ENCODE measurements around the gene SLC4A2.

The SLC4A2 gene

GRCh38 chr7:151115121-151115835, 55.9 kb downstream of the SLC4A2 start:
- DNase-seq (ENCODE audit: low read depth): no peak

DNA sequence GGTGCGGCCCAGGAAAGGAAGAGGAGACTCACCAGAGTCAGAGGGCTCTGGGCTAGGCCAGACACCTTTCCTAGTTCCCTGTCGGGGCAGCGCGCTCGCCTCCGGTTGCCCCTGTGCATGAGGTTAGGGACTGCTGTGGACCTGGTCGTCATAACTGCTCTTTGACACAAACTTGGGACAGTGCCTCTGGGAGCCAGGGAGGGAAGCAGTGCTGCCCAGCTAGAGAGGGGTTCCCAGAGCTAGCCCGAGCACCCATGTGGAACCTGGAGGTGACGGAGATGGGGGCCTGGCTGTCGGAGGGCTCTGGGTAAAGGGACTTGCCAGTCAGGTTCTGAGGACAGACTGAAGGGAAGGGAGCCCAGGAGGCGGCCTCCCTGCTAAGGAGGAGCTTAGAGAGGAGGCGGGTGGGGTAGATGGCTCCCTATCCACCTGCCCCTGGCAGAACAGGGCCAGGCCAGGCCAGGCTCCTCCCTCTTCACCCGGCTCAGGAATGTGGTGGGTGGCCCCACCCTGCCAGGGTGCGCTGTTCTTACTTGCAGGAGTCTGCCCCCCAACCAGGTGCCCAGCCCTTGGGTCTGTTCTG, 56.5 kb downstream of the SLC4A2 start:
- DNase-seq (ENCODE audit: low read depth): no peak

DNA sequence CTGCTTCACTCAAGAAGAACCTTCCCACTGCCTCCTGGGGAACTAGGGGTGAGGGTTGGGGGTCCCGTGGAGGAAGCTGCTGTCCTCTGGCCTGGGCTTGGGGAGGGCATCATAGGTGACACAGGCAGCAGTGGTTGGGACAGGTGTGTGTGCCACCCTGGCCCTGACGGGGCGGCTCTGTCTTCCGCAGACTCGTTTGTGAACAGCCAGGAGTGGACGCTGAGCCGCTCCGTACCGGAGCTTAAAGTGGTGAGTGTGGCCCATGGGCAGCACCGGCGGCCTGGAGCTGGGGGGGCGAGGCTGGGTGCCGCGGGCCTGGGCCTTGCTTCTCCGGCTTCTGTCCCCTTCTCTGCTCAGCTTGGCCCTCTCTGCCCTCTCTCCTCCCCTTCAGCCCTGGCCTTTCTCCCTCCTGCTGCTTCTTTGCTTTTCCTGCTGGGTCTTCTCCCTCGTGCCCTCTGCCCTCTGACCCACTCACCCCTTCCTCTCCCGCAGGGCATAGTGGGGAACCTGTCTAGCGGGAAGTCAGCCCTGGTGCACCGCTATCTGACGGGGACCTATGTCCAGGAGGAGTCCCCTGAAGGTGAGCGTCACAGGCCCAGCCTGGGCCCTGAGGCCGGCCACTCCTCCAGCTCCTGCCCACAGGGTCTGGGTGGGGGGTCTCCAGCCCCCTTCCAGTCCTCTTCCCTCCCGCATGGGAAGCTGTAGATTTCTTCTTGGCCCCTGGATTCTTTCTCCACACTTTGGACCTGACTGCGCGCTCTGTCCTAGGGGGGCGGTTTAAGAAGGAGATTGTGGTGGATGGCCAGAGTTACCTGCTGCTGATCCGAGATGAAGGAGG, 57.4 kb downstream of the SLC4A2 start:
- DNase-seq (ENCODE audit: low read depth): no peak

GRCh38 chr7:151117565-151117964, 58.2 kb downstream of the SLC4A2 start:
- DNase-seq (ENCODE audit: low read depth): no peak

- no peak for DNase-seq (ENCODE audit: low read depth)
Observed at GRCh38 chr7:151118108-151119054, 59.0 kb downstream of the SLC4A2 start.

- no peak for DNase-seq (ENCODE audit: low read depth)
Observed at GRCh38 chr7:151119055-151119415, 59.6 kb downstream of the SLC4A2 start.

GRCh38 chr7:151119902-151120301, 60.5 kb downstream of the SLC4A2 start:
- no peak for DNase-seq (ENCODE audit: low read depth)

DNA sequence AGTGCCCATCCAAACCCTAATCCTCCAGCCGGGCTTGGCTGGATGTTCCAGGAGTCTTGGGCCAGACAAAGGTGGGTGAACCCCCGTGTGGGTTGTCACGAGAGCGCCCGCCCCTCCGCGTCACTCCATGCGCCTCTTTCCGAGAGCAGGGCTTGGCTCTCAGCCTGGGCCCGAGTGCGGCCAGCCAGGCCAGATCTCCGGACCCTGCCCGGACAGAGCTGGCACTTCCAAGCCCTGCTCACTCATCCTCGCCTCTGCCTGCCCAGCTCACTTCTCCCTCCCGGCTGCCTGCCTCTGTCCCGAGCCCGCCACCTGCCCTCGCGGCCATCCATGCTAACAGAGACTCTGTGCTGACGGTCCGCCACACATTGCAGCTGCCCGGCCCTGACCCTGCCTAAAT, 61.5 kb downstream of the SLC4A2 start:
- no peak for DNase-seq (ENCODE audit: low read depth)

DNA sequence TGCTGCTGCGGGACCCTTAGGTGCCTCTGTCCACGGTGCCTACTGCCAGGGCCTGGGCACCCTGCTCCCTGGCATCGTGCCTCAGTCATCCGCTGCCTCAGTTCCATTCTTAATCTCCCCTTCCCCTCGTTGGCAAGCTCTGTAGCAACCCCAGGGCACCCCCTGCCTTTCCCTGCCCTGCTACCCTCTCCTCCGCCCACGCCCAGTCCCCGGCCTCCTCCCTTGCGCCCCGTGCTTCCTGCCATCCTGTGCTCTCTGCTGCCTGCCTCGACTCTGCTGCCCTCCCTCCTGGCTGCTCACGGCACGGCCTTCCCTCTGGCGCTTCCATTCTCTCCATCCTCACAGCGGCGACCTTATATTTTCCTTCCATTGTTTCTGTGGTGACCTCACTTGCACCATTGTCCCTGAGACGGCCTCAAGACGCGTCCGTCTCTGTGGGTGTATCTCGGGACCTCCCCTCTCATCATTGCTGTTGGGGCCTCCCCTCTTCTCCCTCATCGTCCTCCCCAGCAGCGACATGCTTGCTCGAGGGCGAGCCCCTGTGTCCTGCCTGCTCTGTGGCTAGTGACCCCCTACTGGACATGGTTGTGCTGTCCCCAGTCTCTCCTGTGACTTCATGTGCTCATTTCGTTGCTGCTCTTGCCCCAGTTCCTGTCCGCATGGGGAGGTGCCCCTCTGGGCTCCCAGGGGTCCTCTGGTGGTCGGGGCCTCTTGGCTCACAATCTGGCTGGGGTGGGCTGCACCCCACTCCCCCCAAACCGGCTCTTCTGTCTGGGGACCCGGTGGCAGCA, 62.2 kb downstream of the SLC4A2 start:
- DNase-seq (ENCODE audit: low read depth): no peak

DNA sequence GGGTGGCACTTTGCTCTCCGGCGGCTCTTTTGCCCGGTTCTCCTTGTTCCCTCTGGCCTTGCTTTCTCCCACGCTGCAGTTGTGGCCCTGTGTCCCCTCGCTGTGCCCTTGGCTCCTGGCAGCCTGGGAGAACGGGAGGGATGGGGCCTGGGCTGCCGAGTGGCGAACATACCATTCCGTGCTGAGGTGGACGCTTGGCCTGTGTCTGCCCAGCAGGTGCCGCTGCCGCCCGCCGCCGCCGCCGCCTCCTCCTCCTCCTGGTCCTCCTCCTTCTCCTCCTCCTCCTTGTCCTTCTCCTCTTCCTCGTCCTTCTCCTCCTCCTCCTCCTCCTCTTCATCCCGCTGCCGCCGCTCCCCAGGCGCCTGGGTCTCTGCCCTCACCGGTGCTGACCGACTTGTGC, 62.9 kb downstream of the SLC4A2 start:
- DNase-seq (ENCODE audit: low read depth): no peak

DNA sequence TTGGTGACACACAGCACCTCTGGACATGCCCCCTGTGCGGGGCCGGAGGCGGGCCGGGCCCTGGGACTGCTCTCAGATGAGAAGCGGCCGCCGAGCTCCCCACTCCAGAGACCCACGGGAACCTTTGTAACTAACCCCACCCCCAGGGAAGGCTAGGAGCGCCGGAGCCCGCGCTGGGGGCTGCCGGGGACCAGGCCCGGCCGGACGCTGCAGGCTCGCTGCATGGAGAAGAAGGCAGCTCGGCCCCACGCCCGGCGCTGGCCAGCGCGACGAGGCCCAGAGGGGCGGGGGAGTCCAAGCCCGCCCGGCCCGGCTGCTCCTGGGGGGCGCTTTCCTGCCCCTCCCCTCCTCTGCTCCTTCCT, 63.4 kb downstream of the SLC4A2 start:
- DNase-seq (ENCODE audit: low read depth): no peak

- no peak for DNase-seq (ENCODE audit: low read depth)
Observed at GRCh38 chr7:151123158-151123821, 63.9 kb downstream of the SLC4A2 start.

DNA sequence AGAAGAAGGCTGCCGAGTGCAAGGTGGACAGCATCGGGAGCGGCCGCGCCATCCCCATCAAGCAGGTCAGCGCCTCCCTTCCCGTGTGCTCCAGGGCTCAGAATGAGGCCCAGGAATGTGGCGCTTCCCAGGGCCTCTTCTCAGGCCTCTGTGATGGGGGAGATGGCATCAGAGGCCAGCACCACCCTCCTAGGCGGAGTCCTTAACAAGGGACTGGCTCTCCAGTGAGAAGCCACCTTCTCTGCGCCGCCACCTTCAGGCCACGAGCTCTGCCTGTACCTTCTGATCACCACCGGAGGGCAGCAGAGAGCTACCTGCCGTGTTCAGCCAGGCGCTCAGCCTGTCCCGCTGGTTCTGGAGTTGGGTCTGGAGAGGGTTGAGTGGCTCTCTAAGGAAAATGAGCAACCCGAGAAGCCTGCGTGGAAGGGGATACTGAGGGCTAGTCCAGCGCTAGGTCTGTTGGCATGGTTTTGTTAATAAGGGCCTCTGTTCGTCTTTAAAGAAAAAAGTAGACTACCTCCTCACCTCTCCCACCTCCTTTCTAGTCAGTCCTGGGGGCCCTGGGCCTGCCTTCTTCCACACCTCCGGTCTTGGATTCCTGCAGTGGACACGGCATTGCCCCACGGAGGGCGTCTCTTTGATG, 64.6 kb downstream of the SLC4A2 start:
- DNase-seq (ENCODE audit: low read depth): peak; percentile 64

DNA sequence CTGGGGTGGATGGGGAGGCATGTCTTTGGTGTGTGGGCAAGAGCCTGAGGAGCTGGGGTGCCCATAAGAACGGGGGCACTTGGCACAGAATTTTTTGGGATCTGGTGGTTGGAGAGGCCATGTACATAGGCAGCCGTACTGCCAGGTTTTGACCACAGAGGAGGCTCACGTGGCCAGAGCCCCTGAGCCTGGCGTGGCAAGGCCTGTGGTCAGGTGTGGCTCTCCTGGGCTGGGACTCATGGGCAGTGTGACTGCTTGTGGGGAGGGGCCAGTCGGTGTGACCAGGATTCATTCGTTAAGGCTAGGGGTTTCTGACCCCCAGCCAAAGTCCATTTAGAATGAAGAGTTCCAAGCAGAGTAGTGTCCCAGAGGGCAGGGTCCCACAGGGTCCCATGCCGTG, 65.1 kb downstream of the SLC4A2 start:
- no peak for DNase-seq (ENCODE audit: low read depth)

- no peak for DNase-seq (ENCODE audit: low read depth)
Observed at GRCh38 chr7:151124899-151125399, 65.6 kb downstream of the SLC4A2 start.

- DNase-seq (ENCODE audit: low read depth): no peak
Observed at GRCh38 chr7:151125470-151125845, 66.1 kb downstream of the SLC4A2 start.

- no peak for DNase-seq (ENCODE audit: low read depth)
Observed at GRCh38 chr7:151125846-151126481, 66.6 kb downstream of the SLC4A2 start.

Data from stimulated activated CD8-positive, alpha-beta memory T cell treated with anti-CD3 and anti-CD28 coated beads, Interleukin-7, amount 100 ng/mL, for 24 hours (primary cell).